Choroid plexus epithelial cell (primary cell): ENCODE results near the gene ZNF134.

ENCODE experiments used
- DNase-seq: peaks from one replicate; pipeline ENCODE4 v3.0.0-alpha.2; 2010; ENCODE audit warnings: low read depth
- H3K4me3 ChIP-seq: 2 replicates; pipeline ENCODE4 v1.5.1; 2011; ENCODE audit warnings: low read depth, mild to moderate bottlenecking, control low read depth, low read length, moderate library complexity
- TF ChIP-seq, protein P1 (sequence below): conservative IDR thresholded peaks from 2 replicates; pipeline ENCODE4 v1.5.1; 2011; ENCODE audit warnings: low read depth, mild to moderate bottlenecking, control low read depth, inconsistent platforms, low read length, moderate library complexity

ZNF134 gene

DNA sequence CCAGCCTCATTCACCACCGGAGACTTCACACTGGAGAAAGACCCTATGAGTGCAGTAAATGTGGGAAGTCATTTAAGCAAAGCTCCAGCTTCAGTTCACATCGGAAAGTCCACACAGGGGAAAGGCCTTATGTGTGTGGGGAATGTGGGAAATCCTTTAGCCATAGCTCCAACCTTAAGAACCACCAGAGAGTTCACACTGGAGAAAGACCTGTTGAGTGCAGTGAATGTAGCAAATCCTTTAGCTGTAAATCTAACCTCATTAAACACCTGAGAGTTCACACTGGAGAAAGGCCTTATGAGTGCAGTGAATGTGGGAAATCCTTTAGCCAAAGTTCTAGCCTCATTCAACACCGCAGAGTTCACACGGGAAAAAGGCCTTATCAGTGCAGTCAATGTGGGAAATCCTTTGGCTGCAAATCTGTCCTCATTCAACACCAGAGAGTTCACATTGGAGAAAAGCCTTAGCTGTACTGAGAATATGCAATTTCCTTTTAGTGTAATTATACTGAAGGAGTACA, 27.7 kb downstream of the ZNF134 start:
- TF ChIP-seq, protein P1, sequence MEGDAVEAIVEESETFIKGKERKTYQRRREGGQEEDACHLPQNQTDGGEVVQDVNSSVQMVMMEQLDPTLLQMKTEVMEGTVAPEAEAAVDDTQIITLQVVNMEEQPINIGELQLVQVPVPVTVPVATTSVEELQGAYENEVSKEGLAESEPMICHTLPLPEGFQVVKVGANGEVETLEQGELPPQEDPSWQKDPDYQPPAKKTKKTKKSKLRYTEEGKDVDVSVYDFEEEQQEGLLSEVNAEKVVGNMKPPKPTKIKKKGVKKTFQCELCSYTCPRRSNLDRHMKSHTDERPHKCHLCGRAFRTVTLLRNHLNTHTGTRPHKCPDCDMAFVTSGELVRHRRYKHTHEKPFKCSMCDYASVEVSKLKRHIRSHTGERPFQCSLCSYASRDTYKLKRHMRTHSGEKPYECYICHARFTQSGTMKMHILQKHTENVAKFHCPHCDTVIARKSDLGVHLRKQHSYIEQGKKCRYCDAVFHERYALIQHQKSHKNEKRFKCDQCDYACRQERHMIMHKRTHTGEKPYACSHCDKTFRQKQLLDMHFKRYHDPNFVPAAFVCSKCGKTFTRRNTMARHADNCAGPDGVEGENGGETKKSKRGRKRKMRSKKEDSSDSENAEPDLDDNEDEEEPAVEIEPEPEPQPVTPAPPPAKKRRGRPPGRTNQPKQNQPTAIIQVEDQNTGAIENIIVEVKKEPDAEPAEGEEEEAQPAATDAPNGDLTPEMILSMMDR: no peak
- H3K4me3 ChIP-seq: no peak overlapping the region
- no peak for DNase-seq

DNA sequence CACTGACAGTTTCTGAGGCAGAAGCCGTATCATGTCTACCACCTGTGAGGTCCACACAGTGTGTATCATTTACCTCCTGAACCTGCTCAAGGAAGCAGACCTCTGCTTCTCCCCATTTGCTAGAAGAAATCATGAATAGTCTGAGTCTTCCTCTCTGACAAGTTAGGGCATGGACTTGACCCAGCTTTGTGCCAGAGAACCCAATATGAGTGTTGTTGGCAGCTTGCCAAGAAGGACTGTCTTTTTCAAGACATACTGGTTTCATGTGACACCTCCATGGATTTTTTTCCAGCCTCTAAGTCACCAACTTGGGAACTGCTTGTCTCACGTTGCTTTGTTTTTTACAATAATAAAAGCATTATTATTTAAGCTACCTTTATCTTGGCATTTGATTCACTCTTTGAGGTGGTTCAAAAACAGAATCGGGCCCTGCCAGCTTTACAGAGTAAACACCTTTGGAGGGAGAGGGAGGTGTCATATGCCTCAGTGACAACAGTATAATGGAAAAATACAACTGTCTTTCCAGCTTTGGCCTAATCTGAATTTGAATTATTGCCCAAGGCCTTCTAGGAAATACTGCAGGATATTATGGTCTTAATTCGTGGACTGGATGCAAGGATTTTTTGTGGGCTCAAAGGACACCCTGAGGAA, 28.5 kb downstream of the ZNF134 start:
- TF ChIP-seq, protein P1: no peak
- DNase-seq: no peak
- no peak overlapping the region for H3K4me3 ChIP-seq

DNA sequence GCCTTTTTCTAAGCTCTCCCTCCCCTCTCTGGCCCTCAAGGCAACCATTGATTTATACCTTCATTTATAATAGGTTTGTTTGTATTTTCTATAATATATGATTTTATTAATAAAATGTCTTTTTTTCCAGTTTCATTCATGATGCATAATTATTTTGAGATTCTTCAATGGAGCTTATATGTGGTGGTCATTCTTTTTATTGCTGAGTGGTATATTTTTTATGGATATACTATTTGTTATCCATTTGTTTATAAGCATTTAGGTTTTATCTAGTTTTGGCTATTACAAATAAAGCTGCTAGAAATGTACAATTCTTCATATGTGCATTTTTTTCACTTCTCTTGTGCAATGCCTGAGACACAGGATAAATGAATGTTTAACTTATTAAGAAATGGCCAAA, 29.7 kb downstream of the ZNF134 start:
- TF ChIP-seq, protein P1: no peak
- H3K4me3 ChIP-seq: no peak overlapping the region
- DNase-seq: no peak

DNA sequence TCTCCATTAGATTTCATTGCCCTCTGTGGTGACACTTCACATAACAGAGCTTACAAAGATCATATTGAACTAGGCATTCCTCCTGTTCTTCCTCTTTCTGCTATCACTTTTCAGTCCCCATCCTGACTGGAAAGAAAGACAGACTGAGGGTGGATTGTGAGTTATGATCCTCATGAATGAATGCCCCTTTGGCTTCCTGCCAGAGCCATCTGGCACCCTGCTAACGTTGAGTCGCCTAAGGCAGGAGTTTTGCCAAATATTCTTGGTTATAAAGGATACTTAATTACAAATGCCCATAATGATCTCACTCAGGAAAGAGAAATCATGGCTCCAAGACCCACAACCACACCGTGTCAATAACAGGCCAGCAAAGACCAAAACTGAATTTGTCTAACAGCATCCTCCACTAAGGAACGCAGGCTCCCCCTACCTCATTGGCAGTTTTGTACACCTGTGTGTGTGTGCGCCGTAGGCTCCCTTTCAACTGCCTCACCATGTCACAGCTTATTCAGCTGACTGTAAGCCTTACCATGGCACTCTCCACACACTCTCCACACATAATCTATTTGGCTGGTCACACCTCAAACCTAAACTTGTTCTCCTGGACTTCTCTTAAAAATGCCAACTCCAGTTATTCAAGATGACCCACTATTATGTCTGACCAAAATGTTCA, 34.4 kb downstream of the ZNF134 start:
- DNase-seq: no peak
- TF ChIP-seq, protein P1: no peak
- H3K4me3 ChIP-seq: no peak overlapping the region

DNA sequence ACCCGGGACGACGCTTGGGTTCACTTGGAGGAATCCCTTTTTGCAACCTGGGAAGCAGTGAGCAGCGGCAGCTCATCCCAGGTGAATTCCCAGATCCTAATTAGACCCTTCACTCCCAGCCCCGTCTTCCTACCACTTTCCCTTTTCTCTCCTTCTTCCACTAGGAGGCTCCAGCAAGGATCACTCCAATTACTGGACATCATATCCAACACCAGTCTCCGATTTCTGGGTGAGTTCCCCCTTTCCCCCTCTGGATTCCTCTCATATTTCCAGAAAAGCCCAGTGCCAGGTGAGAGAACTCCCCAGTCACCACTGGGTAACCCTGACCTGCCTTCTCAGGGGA, 37.6 kb downstream of the ZNF134 start:
- H3K4me3 ChIP-seq: no peak overlapping the region
- no peak for DNase-seq
- TF ChIP-seq, protein P1: peak; percentile 18

DNA sequence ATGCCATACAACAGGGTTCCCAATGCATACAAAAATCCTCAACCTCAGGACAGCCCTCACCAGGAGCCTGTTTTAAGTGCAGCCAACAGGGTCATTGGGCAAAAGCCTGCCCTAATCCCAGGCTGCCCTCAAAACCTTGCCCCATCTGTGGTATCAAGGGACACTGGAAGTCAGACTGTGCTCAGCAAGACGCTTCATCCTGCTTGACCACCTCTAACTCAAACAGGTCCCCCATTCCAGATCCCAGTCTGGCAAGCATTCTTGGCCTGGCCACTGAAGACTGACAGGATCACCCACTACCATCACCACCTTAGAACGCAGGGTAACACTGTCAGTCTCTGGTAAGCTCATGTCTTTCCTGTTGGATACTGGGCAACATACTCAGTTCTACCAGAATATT, 39.6 kb downstream of the ZNF134 start:
- TF ChIP-seq, protein P1: no peak
- no peak for DNase-seq
- no peak overlapping the region for H3K4me3 ChIP-seq

DNA sequence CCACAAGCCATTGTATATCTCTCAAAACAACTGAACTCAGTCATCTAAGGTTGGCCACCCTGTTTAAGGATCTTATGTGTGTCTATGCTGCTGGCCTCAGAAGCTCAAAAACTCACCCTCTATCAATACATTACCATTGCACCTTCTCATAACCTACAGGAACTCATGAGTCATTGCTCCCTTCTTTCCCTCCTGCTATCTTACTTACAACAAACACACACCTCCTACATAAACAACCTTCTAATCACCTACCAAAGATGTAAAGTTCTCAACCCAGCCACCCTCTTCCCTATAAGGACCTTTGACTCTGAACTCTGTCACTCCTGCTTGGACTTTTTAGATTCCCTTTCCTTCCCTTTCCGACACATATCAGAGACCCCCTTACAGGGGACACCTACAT, 41.4 kb downstream of the ZNF134 start:
- no peak overlapping the region for H3K4me3 ChIP-seq
- no peak for DNase-seq
- TF ChIP-seq, protein P1: no peak
